ENCODE data around the gene DNAH3.

DNA sequence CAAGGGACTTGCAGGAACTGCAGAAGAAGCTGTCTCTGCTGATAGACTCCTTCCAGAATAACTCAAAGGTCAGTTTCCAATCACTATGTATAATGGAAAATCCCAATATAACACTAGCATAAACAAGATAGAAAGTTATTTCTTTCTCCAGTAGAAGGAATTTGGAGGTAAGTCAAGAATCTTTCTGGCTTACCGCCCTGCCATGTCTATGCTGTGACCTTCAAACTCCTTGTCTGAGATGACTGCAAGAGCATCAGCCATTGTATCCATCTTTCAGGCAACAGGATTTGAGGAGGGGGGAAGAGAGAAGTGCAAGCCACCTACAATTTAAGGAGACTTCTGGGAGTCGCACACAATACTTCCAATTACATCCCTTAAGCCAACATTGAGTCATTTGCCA lies 10.6 kb upstream of the DNAH3 start:
- TF ChIP-seq, protein P1, sequence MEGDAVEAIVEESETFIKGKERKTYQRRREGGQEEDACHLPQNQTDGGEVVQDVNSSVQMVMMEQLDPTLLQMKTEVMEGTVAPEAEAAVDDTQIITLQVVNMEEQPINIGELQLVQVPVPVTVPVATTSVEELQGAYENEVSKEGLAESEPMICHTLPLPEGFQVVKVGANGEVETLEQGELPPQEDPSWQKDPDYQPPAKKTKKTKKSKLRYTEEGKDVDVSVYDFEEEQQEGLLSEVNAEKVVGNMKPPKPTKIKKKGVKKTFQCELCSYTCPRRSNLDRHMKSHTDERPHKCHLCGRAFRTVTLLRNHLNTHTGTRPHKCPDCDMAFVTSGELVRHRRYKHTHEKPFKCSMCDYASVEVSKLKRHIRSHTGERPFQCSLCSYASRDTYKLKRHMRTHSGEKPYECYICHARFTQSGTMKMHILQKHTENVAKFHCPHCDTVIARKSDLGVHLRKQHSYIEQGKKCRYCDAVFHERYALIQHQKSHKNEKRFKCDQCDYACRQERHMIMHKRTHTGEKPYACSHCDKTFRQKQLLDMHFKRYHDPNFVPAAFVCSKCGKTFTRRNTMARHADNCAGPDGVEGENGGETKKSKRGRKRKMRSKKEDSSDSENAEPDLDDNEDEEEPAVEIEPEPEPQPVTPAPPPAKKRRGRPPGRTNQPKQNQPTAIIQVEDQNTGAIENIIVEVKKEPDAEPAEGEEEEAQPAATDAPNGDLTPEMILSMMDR (IDR thresholded peaks at IDR 0.05): no peak
- TF ChIP-seq, protein P2, sequence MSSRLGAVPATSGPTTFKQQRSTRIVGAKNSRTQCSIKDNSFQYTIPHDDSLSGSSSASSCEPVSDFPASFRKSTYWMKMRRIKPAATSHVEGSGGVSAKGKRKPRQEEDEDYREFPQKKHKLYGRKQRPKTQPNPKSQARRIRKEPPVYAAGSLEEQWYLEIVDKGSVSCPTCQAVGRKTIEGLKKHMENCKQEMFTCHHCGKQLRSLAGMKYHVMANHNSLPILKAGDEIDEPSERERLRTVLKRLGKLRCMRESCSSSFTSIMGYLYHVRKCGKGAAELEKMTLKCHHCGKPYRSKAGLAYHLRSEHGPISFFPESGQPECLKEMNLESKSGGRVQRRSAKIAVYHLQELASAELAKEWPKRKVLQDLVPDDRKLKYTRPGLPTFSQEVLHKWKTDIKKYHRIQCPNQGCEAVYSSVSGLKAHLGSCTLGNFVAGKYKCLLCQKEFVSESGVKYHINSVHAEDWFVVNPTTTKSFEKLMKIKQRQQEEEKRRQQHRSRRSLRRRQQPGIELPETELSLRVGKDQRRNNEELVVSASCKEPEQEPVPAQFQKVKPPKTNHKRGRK (CRISPR knock-in tag; IDR thresholded peaks at IDR 0.05; ENCODE audit: borderline replicate concordance): no peak
- TF ChIP-seq ESRRA (CRISPR knock-in tag; IDR thresholded peaks at IDR 0.05; ENCODE audit: borderline replicate concordance) (no peak), FOXP4 (CRISPR knock-in tag; IDR thresholded peaks at IDR 0.05) (no peak)
